HepG2 (cell line): ENCODE data around the gene PGRMC2. TPM values are rescaled to one million over a fixed set of nuclear protein-coding genes. Genes with fewer than 3 reads are reported as not detected.

ENCODE experiments used
- AHR ChIP-seq: IDR thresholded peaks from 2 replicates; pipeline ENCODE4 v1.6.1; 2018; ENCODE audit warnings: missing genetic modification reagents, missing compliant biosample characterization
- CCAR2 ChIP-seq: fragments of 200-400 bp; formaldehyde crosslinking; optimal IDR thresholded peaks from 2 replicates; pipeline ENCODE3; 2018; ENCODE audit warnings: low read depth, mild to moderate bottlenecking, low read length, moderate library complexity
- CREB1 ChIP-seq, 2 experiments: fragments of 450-650 bp in 1 of 2; IDR thresholded peaks; 2 replicates each; pipeline ENCODE4 v1.6.1; 2016 to 2017; ENCODE audit warnings: control low read depth in 1 of 2, mild to moderate bottlenecking in 1 of 2, missing compliant biosample characterization in 1 of 2, missing genetic modification characterization in 1 of 2
- MYNN ChIP-seq: sonication (generic); formaldehyde crosslinking; IDR thresholded peaks from 2 replicates; pipeline ENCODE4 v1.4.0; 2020; ENCODE audit warnings: mild to moderate bottlenecking, low read depth, missing genetic modification reagents
- PBX2 ChIP-seq: IDR thresholded peaks from 2 replicates; pipeline ENCODE4 v1.6.1; 2016; ENCODE audit warnings: control low read depth
- PHF21A ChIP-seq: sonication (generic); formaldehyde crosslinking; IDR thresholded peaks from 2 replicates; pipeline ENCODE4 v1.5.0; 2020; ENCODE audit warnings: mild to moderate bottlenecking, missing genetic modification reagents
- POLR2A ChIP-seq, 2 experiments: IDR thresholded peaks; 2 replicates each; pipeline ENCODE4 v1.6.1; 2011; ENCODE audit warnings: low read depth in 2 of 2, low read length in 2 of 2, mild to moderate bottlenecking in 1 of 2, moderate library complexity in 1 of 2; ENCODE audit not compliant: insufficient read depth in 1 of 2
- RELA ChIP-seq: sonication (generic); formaldehyde crosslinking; IDR thresholded peaks from 2 replicates; pipeline ENCODE4 v1.4.0; 2020; ENCODE audit warnings: missing genetic modification reagents
- SOX5 ChIP-seq: IDR thresholded peaks from 2 replicates; pipeline ENCODE4 v1.6.1; 2016; ENCODE audit warnings: borderline replicate concordance
- STAG1 ChIP-seq: sonication (generic); formaldehyde crosslinking; IDR thresholded peaks from 2 replicates; pipeline ENCODE4 v1.4.0; 2020; ENCODE audit warnings: missing genetic modification reagents
- TBX3 ChIP-seq: fragments of 450-650 bp; IDR thresholded peaks from 2 replicates; pipeline ENCODE4 v1.6.1; 2017; ENCODE audit warnings: antibody characterized with exemption, mild to moderate bottlenecking, inconsistent platforms, borderline replicate concordance
- ZGPAT ChIP-seq: IDR thresholded peaks from 2 replicates; pipeline ENCODE4 v1.6.1; 2016; ENCODE audit warnings: mild to moderate bottlenecking
- ZNF280B ChIP-seq: sonication (generic); formaldehyde crosslinking; IDR thresholded peaks from 2 replicates; pipeline ENCODE4 v1.5.0; 2020; ENCODE audit warnings: missing genetic modification reagents, mild to moderate bottlenecking, borderline replicate concordance
- ZNF382 ChIP-seq: sonication (generic); formaldehyde crosslinking; IDR thresholded peaks from 2 replicates; pipeline ENCODE4 v1.5.0; 2020; ENCODE audit warnings: missing genetic modification reagents, mild to moderate bottlenecking, borderline replicate concordance
- ZNF543 ChIP-seq: sonication (generic); formaldehyde crosslinking; IDR thresholded peaks from 2 replicates; pipeline ENCODE4 v1.4.0; 2020; ENCODE audit warnings: mild to moderate bottlenecking, missing genetic modification reagents
- ZNF674 ChIP-seq: sonication (generic); formaldehyde crosslinking; IDR thresholded peaks from 2 replicates; pipeline ENCODE4 v1.5.0; 2020; ENCODE audit warnings: low read depth, mild to moderate bottlenecking, missing genetic modification reagents
- ZNF781 ChIP-seq: sonication (generic); formaldehyde crosslinking; IDR thresholded peaks from 2 replicates; pipeline ENCODE4 v1.5.1; 2020; ENCODE audit warnings: borderline replicate concordance, mild to moderate bottlenecking, missing genetic modification reagents; ENCODE audit errors: not compliant biosample characterization
- ZNF816 ChIP-seq: sonication (generic); formaldehyde crosslinking; IDR thresholded peaks from 2 replicates; pipeline ENCODE4 v1.8.0; 2022; ENCODE audit warnings: missing genetic modification reagents, mild to moderate bottlenecking, borderline replicate concordance
- polyA plus RNA-seq, 8 experiments: library from polyadenylated mRNA; depleted of rRNA in 3 of 8; stranded (reverse) in 7 of 8; unstranded in 1 of 8; fragments of >200 nt; fragmentation: Illumina TruSeq in 4 of 8; extraction: Trizol in 4 of 8; gene quantifications; 2 replicates each; pipeline versions ENCODE4 v1.2.1 to v1.2.3, GENCODE V29; 2011 to 2016; ENCODE audit warnings: low read depth in 4 of 8, missing spikeins in 1 of 8, mixed read lengths in 1 of 8; ENCODE audit not compliant: insufficient read depth in 1 of 8
- total RNA-seq, 5 experiments: library from RNA; depleted of rRNA; stranded (reverse); fragments of >200 nt; fragmentation: Illumina TruSeq; extraction: Trizol; gene quantifications; 2 replicates each; pipeline ENCODE4 v1.2.3, GENCODE V29; 2016; ENCODE audit warnings: low read depth in 1 of 5
- TF ChIP-seq, protein P1 (sequence below): sonication (generic); formaldehyde crosslinking; IDR thresholded peaks from 2 replicates; pipeline ENCODE4 v1.5.0; 2020; ENCODE audit warnings: mild to moderate bottlenecking, missing genetic modification reagents, borderline replicate concordance

PGRMC2 gene
- total and polyA plus RNA-seq, 2 of the 13 experiments (the other 11 are each of a cell fraction or from before 2014, with no cell fraction given): 16.0 to 19.8 TPM

- TF ChIP-seq ZNF382 (no peak), ZNF674 (CRISPR knock-in tag) (no peak), TBX3 (no peak), POLR2A (IDR thresholded peaks at IDR 0.05; ENCODE audit: insufficient read depth in 1 of 2, low read depth in 2 of 2, low read length in 2 of 2) (no peak), CREB1 (IDR thresholded peaks at IDR 0.05) (no peak), CREB1 (CRISPR knock-in tag; IDR thresholded peaks at IDR 0.05) (peak; percentile 41; the same call in 1 of the 2 replicates), RELA (CRISPR knock-in tag) (no peak), ZNF280B (CRISPR knock-in tag) (no peak), PBX2 (CRISPR knock-in tag) (no peak), ZGPAT (CRISPR knock-in tag) (no peak), MYNN (no peak), AHR (CRISPR knock-in tag) (no peak), SOX5 (CRISPR knock-in tag) (peak; percentile 14; the same call in 1 of the 2 replicates), PHF21A (CRISPR knock-in tag) (peak; percentile 60; the same call in 1 of the 2 replicates), CCAR2 (no peak), ZNF816 (CRISPR knock-in tag) (peak; percentile 79; the same call in 1 of the 2 replicates), ZNF543 (no peak), ZNF781 (CRISPR knock-in tag) (no peak), STAG1 (peak; percentile 59)
- TF ChIP-seq, protein P1, sequence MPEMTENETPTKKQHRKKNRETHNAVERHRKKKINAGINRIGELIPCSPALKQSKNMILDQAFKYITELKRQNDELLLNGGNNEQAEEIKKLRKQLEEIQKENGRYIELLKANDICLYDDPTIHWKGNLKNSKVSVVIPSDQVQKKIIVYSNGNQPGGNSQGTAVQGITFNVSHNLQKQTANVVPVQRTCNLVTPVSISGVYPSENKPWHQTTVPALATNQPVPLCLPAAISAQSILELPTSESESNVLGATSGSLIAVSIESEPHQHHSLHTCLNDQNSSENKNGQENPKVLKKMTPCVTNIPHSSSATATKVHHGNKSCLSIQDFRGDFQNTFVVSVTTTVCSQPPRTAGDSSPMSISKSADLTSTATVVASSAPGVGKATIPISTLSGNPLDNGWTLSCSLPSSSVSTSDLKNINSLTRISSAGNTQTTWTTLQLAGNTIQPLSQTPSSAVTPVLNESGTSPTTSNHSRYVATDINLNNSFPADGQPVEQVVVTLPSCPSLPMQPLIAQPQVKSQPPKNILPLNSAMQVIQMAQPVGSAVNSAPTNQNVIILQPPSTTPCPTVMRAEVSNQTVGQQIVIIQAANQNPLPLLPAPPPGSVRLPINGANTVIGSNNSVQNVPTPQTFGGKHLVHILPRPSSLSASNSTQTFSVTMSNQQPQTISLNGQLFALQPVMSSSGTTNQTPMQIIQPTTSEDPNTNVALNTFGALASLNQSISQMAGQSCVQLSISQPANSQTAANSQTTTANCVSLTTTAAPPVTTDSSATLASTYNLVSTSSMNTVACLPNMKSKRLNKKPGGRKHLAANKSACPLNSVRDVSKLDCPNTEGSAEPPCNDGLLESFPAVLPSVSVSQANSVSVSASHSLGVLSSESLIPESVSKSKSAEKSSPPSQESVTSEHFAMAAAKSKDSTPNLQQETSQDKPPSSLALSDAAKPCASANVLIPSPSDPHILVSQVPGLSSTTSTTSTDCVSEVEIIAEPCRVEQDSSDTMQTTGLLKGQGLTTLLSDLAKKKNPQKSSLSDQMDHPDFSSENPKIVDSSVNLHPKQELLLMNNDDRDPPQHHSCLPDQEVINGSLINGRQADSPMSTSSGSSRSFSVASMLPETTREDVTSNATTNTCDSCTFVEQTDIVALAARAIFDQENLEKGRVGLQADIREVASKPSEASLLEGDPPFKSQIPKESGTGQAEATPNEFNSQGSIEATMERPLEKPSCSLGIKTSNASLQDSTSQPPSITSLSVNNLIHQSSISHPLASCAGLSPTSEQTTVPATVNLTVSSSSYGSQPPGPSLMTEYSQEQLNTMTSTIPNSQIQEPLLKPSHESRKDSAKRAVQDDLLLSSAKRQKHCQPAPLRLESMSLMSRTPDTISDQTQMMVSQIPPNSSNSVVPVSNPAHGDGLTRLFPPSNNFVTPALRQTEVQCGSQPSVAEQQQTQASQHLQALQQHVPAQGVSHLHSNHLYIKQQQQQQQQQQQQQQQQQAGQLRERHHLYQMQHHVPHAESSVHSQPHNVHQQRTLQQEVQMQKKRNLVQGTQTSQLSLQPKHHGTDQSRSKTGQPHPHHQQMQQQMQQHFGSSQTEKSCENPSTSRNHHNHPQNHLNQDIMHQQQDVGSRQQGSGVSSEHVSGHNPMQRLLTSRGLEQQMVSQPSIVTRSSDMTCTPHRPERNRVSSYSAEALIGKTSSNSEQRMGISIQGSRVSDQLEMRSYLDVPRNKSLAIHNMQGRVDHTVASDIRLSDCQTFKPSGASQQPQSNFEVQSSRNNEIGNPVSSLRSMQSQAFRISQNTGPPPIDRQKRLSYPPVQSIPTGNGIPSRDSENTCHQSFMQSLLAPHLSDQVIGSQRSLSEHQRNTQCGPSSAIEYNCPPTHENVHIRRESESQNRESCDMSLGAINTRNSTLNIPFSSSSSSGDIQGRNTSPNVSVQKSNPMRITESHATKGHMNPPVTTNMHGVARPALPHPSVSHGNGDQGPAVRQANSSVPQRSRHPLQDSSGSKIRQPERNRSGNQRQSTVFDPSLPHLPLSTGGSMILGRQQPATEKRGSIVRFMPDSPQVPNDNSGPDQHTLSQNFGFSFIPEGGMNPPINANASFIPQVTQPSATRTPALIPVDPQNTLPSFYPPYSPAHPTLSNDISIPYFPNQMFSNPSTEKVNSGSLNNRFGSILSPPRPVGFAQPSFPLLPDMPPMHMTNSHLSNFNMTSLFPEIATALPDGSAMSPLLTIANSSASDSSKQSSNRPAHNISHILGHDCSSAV: no peak
Observed at GRCh38 chr4:128310266-128310697, 22.7 kb upstream of the PGRMC2 start (continued).
